Measurements from ENCODE around the gene TOX3.

The TOX3 gene

GRCh38 chr16:52549011-52549692 is 2.2 kb upstream of the TOX3 start:
- no peaks in the 10 kb centered on the region for H3K4me1 ChIP-seq (ENCODE audit: control insufficient read depth, insufficient read depth, low read length, poor library complexity, severe bottlenecking)
- no peaks in the 10 kb centered on the region for H3K36me3 ChIP-seq (ENCODE audit: control insufficient read depth, insufficient read depth, low read length)
- no peak for DNase-seq
- H3K4me3 ChIP-seq (ENCODE audit: insufficient read depth, low read depth, low read length, poor library complexity, severe bottlenecking) = no peak overlapping the region
- H3K27ac ChIP-seq (ENCODE audit: insufficient read depth, low read length, poor library complexity, severe bottlenecking) = no peak overlapping the region
- H3K27me3 ChIP-seq (replicated peaks; ENCODE audit: control insufficient read depth, insufficient read depth, low read length, poor library complexity, severe bottlenecking) = peaks cover 8% of the 10 kb centered on the region
- H3K9me3 ChIP-seq (ENCODE audit: control insufficient read depth, low read length) = no peaks in the 10 kb centered on the region

DNA sequence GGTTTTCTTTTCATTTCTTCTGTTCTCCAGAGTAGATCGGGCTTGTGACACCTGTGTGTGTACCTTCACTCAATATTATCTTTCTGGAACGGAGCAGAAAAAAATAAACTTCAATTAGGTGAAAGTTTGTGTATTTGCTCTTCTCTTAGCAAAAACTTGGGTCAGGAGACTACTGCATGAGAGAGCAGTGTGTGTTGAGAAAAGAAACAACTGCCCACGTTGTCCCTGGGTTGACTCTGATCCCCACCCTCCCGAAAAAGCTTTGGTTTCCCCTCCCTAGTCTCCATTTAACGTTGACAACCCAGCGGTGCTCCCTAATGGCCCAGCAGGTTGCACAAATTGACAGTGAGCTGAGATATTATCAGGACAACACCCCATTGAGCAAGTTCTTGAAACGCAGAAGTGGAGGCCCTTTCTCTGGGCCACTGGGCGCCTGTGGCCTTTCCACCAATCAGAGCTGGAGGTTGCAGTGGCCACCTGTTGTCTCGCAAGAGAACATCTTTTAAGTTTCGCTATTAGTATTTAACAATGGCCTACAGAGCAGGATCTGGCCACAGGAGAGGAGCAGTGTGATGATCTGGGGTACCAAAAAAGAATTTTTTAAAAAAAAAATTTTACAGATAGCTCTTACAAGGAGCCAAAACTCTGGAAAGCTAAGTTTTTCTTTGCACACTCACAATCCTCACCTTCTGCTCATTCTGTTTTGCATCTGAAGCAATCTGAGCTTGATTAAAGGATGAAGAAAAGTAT is 1.5 kb upstream of the TOX3 start:
- Histone ChIP-seq H3K36me3 (ENCODE audit: control insufficient read depth, insufficient read depth, low read length) (no peaks in the 10 kb centered on the region), H3K27me3 (replicated peaks; ENCODE audit: control insufficient read depth, insufficient read depth, low read length, poor library complexity, severe bottlenecking) (peaks cover 12% of the 10 kb centered on the region), H3K4me1 (ENCODE audit: control insufficient read depth, insufficient read depth, low read length, poor library complexity, severe bottlenecking) (no peaks in the 10 kb centered on the region), H3K27ac (ENCODE audit: insufficient read depth, low read length, poor library complexity, severe bottlenecking) (no peak overlapping the region), H3K9me3 (ENCODE audit: control insufficient read depth, low read length) (no peaks in the 10 kb centered on the region), H3K4me3 (ENCODE audit: insufficient read depth, low read depth, low read length, poor library complexity, severe bottlenecking) (no peak overlapping the region)
- DNase-seq = no peak

DNA sequence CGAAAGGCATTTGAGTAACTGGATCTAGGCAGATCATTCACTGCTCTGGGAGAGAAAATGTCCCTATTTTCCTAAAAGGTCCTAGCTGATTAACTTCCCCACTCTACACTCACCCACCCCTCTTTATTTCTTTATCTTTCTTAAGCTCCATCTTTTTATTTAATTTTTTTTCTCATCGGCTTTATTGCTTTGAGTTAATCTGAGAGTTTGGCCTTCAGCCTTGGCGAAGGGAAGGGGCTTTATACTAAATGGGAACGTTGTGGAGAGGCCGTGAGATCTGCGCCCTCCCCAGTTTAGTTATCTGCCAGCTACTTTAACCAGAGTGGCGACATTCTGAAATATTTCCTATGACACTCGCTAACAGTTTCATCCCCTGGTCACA is 882 bp upstream of the TOX3 start:
- no peak for DNase-seq
- Histone ChIP-seq H3K4me1 (ENCODE audit: control insufficient read depth, insufficient read depth, low read length, poor library complexity, severe bottlenecking) (no peaks in the 10 kb centered on the region), H3K9me3 (ENCODE audit: control insufficient read depth, low read length) (no peaks in the 10 kb centered on the region), H3K27me3 (replicated peaks; ENCODE audit: control insufficient read depth, insufficient read depth, low read length, poor library complexity, severe bottlenecking) (peaks cover 12% of the 10 kb centered on the region), H3K36me3 (ENCODE audit: control insufficient read depth, insufficient read depth, low read length) (no peaks in the 10 kb centered on the region), H3K27ac (ENCODE audit: insufficient read depth, low read length, poor library complexity, severe bottlenecking) (no peak overlapping the region), H3K4me3 (ENCODE audit: insufficient read depth, low read depth, low read length, poor library complexity, severe bottlenecking) (no peak overlapping the region)

GRCh38 chr16:52546291-52547003 is 496 bp downstream of the TOX3 start:
- no peak overlapping the region for H3K4me3 ChIP-seq (ENCODE audit: insufficient read depth, low read depth, low read length, poor library complexity, severe bottlenecking)
- no peaks in the 10 kb centered on the region for H3K9me3 ChIP-seq (ENCODE audit: control insufficient read depth, low read length)
- H3K27me3 ChIP-seq (replicated peaks; ENCODE audit: control insufficient read depth, insufficient read depth, low read length, poor library complexity, severe bottlenecking) = peaks cover 12% of the 10 kb centered on the region
- no peak overlapping the region for H3K27ac ChIP-seq (ENCODE audit: insufficient read depth, low read length, poor library complexity, severe bottlenecking)
- H3K4me1 ChIP-seq (ENCODE audit: control insufficient read depth, insufficient read depth, low read length, poor library complexity, severe bottlenecking) = no peaks in the 10 kb centered on the region
- DNase-seq = no peak
- H3K36me3 ChIP-seq (ENCODE audit: control insufficient read depth, insufficient read depth, low read length) = no peaks in the 10 kb centered on the region

- Histone ChIP-seq H3K27ac (ENCODE audit: insufficient read depth, low read length, poor library complexity, severe bottlenecking) (no peak overlapping the region), H3K27me3 (replicated peaks; ENCODE audit: control insufficient read depth, insufficient read depth, low read length, poor library complexity, severe bottlenecking) (peaks cover 12% of the 10 kb centered on the region), H3K4me3 (ENCODE audit: insufficient read depth, low read depth, low read length, poor library complexity, severe bottlenecking) (no peak overlapping the region), H3K9me3 (ENCODE audit: control insufficient read depth, low read length) (no peaks in the 10 kb centered on the region), H3K4me1 (ENCODE audit: control insufficient read depth, insufficient read depth, low read length, poor library complexity, severe bottlenecking) (no peaks in the 10 kb centered on the region), H3K36me3 (ENCODE audit: control insufficient read depth, insufficient read depth, low read length) (no peaks in the 10 kb centered on the region)
- no peak for DNase-seq
Observed at GRCh38 chr16:52545898-52546266, 1.1 kb downstream of the TOX3 start.

DNA sequence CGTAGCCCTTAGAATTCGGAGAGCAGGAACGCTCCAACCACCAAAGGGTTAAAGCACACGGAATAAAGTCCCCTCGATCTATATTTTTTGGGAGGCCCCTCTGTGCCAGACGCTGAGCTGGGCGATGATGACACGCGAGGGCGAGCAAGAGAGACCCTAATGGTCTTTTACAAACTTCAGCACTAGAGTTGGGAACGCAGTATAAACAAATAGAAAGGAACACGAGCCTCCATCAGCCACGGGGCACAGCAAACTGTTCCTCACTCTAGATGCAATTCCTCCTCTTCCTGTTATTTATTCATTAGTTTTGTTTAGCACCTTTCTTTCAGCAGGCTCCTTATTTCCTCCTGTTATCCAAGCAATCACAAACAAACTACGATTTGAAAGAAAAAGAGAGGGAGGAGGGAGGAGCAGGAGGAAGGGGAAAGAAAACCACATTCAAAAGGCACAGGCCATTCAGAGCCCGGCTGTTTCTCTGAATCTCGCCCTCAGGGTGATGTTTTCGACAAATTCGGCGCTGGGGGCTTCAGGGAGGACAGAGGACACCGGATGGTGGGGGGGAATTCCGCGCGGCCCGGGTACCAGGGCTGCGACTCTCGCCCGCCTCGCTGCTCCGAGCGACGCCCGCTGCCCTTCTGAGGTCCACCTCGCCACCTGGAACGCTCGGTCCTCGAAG is 1.6 kb downstream of the TOX3 start:
- Histone ChIP-seq H3K36me3 (ENCODE audit: control insufficient read depth, insufficient read depth, low read length) (no peaks in the 10 kb centered on the region), H3K9me3 (ENCODE audit: control insufficient read depth, low read length) (no peaks in the 10 kb centered on the region), H3K27ac (ENCODE audit: insufficient read depth, low read length, poor library complexity, severe bottlenecking) (no peak overlapping the region), H3K4me1 (ENCODE audit: control insufficient read depth, insufficient read depth, low read length, poor library complexity, severe bottlenecking) (no peaks in the 10 kb centered on the region), H3K4me3 (ENCODE audit: insufficient read depth, low read depth, low read length, poor library complexity, severe bottlenecking) (no peak overlapping the region), H3K27me3 (replicated peaks; ENCODE audit: control insufficient read depth, insufficient read depth, low read length, poor library complexity, severe bottlenecking) (peaks cover 12% of the 10 kb centered on the region)
- no peak for DNase-seq

DNA sequence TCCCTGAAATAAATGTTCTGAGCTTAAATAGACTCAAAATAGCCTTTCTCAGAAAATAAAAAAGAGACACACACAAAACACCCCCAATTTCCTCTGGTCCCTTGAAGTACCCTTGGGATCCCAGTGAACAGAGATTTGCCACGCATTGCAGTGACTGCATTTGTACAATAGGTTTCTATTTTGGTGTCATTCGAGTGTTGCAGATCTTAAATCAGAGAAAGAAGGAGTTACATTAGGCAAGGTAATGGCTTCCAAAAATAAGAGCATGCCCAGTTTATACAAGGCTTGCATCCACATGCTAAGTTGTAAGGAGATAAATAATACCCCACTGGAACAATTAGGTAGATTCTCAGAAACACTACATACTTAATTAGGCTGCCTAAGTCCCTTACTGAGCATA is 2.2 kb downstream of the TOX3 start:
- no peak for DNase-seq
- no peaks in the 10 kb centered on the region for H3K4me1 ChIP-seq (ENCODE audit: control insufficient read depth, insufficient read depth, low read length, poor library complexity, severe bottlenecking)
- H3K27me3 ChIP-seq (replicated peaks; ENCODE audit: control insufficient read depth, insufficient read depth, low read length, poor library complexity, severe bottlenecking) = peaks cover 12% of the 10 kb centered on the region

GRCh38 chr16:52543654-52544053 is 3.3 kb downstream of the TOX3 start:
- no peak overlapping the region for H3K27ac ChIP-seq (ENCODE audit: insufficient read depth, low read length, poor library complexity, severe bottlenecking)
- no peaks in the 10 kb centered on the region for H3K9me3 ChIP-seq (ENCODE audit: control insufficient read depth, low read length)
- H3K4me1 ChIP-seq (ENCODE audit: control insufficient read depth, insufficient read depth, low read length, poor library complexity, severe bottlenecking) = no peaks in the 10 kb centered on the region
- no peak for DNase-seq
- peaks cover 12% of the 10 kb centered on the region for H3K27me3 ChIP-seq (replicated peaks; ENCODE audit: control insufficient read depth, insufficient read depth, low read length, poor library complexity, severe bottlenecking)
- H3K4me3 ChIP-seq (ENCODE audit: insufficient read depth, low read depth, low read length, poor library complexity, severe bottlenecking) = no peak overlapping the region
- no peaks in the 10 kb centered on the region for H3K36me3 ChIP-seq (ENCODE audit: control insufficient read depth, insufficient read depth, low read length)

More for the DNA sequence above, 2.2 kb downstream of the TOX3 start:
- Histone ChIP-seq H3K9me3 (ENCODE audit: control insufficient read depth, low read length) (no peaks in the 10 kb centered on the region), H3K36me3 (ENCODE audit: control insufficient read depth, insufficient read depth, low read length) (no peaks in the 10 kb centered on the region), H3K27ac (ENCODE audit: insufficient read depth, low read length, poor library complexity, severe bottlenecking) (no peak overlapping the region), H3K4me3 (ENCODE audit: insufficient read depth, low read depth, low read length, poor library complexity, severe bottlenecking) (no peak overlapping the region)

DNA sequence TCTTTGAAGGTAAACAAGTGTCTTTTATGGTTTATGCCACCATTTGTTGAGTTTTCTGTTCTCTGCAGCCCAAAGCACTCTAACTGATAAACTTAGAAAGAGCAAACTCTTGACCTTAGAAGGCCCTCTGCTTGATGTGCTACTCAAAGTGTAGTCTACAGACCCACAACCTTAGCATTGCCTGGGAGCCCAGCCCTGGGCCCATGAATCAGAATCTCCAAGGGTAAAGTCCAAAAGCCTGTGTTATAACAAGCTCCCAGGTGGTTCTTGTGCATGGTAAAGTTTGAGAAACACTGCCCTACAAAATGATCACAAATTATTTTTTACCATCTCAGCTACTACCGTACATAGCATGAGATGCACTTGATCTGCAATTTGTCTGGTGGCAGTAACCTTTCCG is 6.0 kb downstream of the TOX3 start:
- DNase-seq = no peak
- no peaks in the 10 kb centered on the region for H3K36me3 ChIP-seq (ENCODE audit: control insufficient read depth, insufficient read depth, low read length)
- no peak overlapping the region for H3K4me3 ChIP-seq (ENCODE audit: insufficient read depth, low read depth, low read length, poor library complexity, severe bottlenecking)
- H3K27me3 ChIP-seq (replicated peaks; ENCODE audit: control insufficient read depth, insufficient read depth, low read length, poor library complexity, severe bottlenecking) = peaks cover 6% of the 10 kb centered on the region
- no peaks in the 10 kb centered on the region for H3K4me1 ChIP-seq (ENCODE audit: control insufficient read depth, insufficient read depth, low read length, poor library complexity, severe bottlenecking)
- H3K27ac ChIP-seq (ENCODE audit: insufficient read depth, low read length, poor library complexity, severe bottlenecking) = no peak overlapping the region
- no peaks in the 10 kb centered on the region for H3K9me3 ChIP-seq (ENCODE audit: control insufficient read depth, low read length)

All from effector memory CD4-positive, alpha-beta T cell (primary cell).